ENCODE data around the gene GPRIN2. TPM values are rescaled to one million over a fixed set of nuclear protein-coding genes. Genes with fewer than 3 reads are reported as not detected.
A peak's percentile ranks its signal among the peaks of the same experiment; 100 is the strongest.
"Not testable (repeated sequence)": the region's sequence is repeated elsewhere in the genome, so short reads cannot be mapped to it uniquely, and the experiment has no call there.

The GPRIN2 gene
- total RNA-seq, 1 donor from 2014 or later, result 9.6 TPM

DNA sequence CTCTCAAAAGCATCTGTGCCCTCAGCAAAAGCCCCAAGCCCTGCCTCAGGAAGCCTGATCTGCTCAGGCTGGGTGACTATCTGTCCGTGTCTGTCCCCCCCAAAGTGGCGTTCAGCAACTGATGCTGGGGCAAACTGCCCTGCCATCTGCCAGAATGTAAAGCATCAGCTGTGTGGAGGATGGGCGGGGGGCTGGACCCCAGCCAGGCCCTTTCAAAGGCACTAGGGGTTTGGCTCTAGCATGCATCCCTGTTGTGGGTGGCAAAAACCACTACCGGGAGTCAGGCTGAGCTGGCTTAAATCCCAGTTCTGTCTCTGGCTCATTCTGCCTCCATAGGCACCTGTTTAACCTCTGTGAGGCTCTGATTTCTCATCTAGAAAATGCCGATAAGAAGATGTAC is 35.5 kb downstream of the GPRIN2 start:
- no peak for DNase-seq (ENCODE audit: low spot score)

DNA sequence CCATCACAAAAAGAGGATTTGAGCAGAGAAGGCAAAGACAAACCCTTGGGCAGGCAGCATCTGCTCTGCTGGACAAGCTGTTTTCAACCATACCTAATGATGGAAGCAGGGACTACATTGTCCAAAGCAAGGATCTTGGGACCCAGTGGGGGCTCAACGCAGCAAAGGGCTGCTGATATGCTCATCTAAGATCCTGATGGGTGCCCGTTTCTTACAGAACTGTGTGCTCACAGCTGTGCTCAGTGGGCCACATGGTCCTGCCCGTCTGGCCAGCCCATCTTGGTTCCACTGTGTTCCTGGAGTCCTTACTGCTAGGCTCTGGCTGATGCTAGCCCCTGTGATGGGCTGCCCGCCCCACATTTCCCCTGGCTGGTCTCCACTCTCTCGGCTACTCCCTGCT is 36.1 kb downstream of the GPRIN2 start:
- no peak for DNase-seq (ENCODE audit: low spot score)

DNA sequence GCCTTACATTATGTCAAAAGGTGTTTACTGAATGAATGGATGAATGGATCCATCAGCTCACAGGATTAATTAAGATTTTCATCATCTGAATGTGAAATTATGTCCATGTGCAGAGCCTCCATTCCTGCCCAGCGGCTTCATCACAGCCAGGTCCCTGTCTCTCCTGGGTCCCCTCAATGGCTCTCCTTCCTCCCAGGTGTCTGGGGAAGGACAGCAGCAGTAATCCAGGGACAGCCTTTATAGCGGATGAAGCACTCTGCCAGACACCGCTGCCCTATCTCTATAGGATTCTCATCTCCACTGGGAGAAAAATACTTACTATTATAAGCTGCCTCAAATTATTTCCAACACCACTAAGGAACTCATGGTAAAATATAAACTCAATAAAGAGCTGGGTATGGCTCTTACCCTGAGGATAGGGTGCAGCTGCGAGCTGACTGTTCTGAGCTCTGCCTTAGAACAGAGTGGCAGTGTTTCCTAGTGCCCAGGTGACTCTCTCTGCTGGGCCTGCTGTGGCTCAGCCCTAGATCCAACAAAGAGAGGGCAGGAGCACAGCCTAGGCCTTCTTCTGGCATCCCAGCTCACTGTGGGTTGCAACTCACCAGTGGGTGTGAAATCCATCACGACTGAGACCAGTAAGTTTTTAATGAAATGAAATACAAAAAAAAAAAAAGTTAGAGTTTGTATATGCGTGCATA is 38.3 kb downstream of the GPRIN2 start:
- no peak for DNase-seq (ENCODE audit: low spot score)

DNA sequence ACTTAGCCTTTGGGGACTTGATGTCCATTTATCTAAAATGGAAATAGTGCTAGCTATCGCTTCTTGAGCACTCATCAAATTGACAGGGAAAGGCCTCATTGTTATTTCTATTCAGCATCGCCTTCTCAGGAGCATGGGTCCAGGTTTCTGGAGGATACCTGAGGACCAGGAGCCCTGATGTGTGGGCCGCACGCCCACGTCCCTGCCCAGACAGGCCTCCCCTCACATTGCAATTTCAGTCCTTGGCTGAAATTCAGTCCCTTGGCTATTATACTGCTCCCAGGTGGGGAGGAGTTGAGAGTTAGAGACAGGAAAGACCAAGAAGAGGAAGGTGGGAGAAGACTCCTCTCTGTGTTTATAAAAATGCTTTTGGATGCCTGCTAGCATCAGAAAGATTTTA is 38.9 kb downstream of the GPRIN2 start:
- no peak for DNase-seq (ENCODE audit: low spot score)

DNA sequence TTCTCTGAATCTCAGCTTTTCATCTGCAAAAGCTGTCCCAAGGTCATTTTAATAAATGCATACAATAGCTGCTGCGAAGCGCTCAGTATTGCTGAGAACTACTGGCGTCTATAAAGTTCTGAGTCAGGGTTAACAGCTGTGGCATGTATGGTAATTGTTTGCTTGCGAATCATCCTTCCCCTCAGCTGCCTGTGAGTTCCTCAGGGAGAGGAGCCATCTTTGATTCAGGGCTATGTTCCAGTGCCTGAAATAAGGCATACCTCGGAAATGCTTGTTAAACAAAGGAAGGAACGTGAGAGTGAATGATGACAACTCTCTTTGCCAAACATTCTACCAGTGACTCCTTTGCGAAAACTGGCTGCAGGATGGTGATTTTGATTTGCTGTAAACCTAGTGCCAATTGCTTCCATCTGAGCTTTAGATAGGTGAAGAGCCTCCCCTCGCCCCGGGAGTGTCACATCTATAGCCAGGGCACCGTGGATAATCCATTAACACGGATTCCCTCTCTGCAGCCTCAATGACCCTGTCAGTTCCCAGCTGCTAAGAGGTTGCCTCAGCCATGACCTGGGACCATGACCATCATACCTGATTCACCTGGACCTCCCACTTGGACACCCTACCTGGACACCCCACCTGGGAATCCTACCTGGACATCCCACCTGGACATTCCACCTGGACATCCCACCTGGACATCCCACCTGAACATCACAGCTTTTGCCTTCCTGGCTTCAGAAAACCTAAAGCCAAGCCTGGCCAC is 39.6 kb downstream of the GPRIN2 start:
- DNase-seq (ENCODE audit: low spot score), result peak; percentile 46

DNA sequence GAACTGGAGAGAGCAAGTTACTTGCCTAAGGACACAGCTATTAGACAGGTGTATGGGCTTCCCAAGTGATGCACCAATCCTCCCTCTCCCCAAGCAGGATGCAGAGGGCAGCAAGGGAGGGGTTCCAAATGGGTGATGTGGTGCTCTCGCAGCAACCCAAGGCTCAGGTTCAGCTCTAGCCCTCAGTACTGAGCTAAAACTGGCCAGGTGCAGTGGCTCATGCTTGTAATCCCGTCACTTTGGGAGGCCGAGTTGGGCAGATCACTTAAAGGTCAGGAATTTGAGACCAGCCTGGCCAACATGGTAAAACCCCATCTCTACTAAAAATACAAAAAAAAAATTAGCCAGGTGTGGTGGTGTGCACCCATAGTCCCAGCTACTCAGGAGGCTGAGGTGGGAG is 40.7 kb downstream of the GPRIN2 start:
- DNase-seq (ENCODE audit: low spot score), result no peak

DNA sequence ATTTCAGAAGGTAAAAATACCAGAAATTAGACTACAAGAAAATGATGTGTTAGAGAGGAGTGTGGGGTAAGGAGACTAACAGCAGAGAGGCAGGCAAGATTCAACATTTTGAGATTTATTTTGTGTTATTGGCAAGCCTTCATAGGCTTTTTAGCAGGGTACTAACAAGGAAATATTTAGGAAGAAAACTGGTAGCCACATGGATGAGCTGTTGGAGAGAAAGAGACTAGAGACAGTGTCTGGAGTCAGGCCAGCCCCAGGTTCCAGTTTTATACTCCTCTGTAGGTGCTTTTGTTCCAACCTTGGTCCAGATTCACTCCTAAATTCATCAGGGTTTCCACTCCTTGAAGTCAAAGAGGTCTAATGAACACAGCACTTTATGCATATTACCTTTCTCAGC is 41.1 kb downstream of the GPRIN2 start:
- DNase-seq (ENCODE audit: low spot score), result no peak

DNA sequence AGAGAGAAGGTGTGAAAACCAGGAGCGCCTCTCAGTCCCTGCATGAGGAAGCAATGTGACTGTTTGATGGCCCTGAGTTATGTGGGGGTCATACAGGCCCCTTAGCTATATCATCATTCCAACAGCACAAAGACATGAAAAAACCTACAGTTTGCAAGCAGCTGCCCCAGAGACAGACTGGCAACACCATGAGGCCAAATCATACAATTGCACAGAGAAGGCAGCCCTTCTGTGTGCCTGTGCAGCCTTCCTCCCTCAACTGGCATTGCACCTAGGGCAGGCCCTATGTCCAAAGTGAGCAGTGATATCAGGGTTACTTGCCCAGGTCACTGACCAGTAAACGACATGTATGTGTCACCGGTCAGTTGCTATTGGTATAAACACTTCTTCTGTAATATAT is 41.6 kb downstream of the GPRIN2 start:
- DNase-seq (ENCODE audit: low spot score), result no peak

DNA sequence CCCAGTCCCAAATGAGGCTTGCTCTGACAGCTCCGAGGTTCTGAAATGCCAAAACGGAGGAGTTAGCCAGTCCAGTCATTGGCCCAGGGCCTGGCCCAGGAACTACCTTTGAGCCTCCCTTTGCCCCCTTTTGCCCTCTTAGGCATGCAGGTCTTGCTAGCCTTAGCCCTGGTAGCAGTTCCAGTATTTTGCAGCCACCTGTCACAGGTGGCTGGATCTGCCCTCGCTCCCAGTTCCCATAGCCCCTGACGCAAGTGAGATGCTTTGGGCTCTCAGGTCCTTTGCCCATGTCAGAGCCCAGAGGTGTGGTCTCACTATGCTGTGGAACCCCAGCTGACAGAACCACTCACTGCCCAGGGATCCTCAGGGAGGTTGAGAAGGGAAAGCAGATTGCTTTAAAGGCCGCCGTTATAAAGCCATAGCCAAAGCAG is 42.0 kb downstream of the GPRIN2 start:
- DNase-seq (ENCODE audit: low spot score), result no peak

DNA sequence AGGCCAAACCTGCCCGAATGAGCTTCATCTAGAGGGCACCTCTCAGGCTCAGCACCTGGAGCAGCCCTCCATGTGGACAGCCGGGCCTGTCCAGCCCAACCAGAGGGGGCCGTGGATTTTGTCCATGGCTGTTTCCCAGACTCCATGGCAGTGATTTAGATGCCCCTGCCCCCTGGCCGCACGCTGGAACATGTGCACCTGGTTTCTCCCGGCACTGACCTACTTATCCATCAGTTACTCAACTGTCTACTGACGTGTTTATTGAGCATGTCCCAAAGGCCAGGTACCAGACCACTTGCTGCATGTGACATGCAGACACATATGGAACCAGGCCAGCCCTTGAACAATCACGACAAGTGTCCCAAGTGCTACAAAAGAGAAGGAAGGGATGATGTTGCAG is 43.1 kb downstream of the GPRIN2 start:
- DNase-seq (ENCODE audit: low spot score), result not testable (repeated sequence)

DNA sequence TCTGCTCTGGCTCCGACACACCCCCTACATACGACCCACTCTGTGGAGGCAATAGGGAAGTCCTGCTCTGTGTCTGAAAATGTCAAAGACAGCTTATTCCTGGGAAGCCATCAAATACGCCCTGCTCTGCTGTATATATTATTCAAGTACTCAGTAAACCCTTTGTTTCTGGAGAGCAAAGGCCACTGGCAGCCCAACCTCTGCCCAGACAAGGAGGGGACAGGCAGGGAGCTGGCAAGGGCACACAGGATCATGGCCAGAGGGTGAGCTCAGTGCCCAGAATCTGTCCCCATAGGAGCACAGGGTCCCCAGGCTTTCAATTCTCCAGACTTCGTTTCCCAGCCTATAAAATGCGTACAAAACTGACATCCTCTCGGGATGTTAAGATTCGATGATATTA is 43.7 kb downstream of the GPRIN2 start:
- not testable (repeated sequence) for DNase-seq (ENCODE audit: low spot score)

DNA sequence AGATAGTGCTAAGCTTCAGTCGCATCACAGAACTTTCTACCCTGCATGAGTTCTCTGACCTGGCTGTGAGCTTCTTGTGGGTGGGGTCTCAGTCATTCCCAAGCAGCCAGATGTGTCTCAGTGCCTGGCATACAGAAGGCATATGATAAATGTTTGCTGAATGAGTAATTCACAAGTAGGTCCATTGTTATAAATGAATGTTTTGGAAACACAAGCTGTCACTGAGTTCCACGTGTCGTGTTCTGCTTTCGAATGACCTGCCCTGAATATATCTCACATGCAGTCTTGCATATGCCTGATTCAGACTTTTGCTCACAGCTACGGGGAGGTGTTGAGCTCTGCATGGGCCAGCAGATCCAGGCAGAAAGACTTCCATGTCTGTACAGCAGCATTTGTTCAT is 44.5 kb downstream of the GPRIN2 start:
- not testable (repeated sequence) for DNase-seq (ENCODE audit: low spot score)

Other genes starting within 250 kb of the GPRIN2 start
- gene ANXA8L1, start 180.9 kb downstream of the GPRIN2 start, total RNA-seq (ENCODE audit: insufficient read depth, low replicate concordance), result 39.0 TPM
- not detected for gene NPY4R, start 90.7 kb downstream of the GPRIN2 start, total RNA-seq (ENCODE audit: insufficient read depth, low replicate concordance)
- 11.3 TPM for gene SYT15, start 22.5 kb upstream of the GPRIN2 start, total RNA-seq (ENCODE audit: insufficient read depth, low replicate concordance)